ENCODE measurements around the gene USP11.
A peak's percentile ranks its signal among the peaks of the same experiment; 100 is the strongest.

Gene USP11

GRCh38 chrX:47232803-47233332 is at the start of gene USP11:
Gene USP11, plus strand, starts transcription at chrX:47233009. Its CDS starts 35 bp downstream, at chrX:47233044.
- DNase-seq = no peak

DNA sequence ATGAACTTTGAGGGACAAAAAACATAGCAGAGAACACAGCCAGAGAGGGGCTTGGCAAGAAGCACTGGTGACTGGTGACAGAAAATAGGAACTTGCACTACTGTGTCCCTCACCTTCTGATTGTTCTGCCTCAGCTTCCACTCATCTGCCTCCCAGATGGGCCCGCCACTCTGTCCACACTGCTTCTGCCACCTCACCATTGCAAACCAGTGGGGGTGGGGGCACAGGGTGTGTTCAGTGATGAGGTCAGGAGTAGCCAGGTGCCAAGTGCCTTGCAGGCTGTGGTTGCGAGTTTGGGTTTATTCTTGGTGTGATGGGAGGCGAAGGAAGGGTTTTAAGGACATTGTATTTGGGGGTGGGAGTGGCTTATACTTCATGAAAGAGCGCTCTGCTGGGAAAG is 48.3 kb upstream of the USP11 start:
- no peak for DNase-seq

DNA sequence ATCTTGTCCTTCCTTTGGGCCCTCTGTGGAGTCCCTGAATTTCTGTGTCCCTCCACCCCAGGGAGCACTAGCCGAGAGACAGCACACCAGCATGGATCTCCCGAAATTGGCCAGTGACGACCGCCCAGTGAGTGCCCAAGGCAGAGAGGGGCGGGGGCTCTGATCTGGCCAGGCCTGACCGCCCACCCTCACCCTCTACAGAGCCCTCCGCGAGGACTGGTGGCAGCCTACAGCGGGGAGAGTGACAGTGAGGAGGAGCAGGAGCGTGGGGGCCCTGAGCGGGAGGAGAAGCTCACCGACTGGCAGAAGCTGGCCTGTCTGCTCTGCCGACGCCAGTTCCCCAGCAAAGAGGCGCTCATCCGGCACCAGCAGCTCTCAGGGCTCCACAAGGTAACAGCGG is 47.6 kb upstream of the USP11 start:
- DNase-seq = no peak

DNA sequence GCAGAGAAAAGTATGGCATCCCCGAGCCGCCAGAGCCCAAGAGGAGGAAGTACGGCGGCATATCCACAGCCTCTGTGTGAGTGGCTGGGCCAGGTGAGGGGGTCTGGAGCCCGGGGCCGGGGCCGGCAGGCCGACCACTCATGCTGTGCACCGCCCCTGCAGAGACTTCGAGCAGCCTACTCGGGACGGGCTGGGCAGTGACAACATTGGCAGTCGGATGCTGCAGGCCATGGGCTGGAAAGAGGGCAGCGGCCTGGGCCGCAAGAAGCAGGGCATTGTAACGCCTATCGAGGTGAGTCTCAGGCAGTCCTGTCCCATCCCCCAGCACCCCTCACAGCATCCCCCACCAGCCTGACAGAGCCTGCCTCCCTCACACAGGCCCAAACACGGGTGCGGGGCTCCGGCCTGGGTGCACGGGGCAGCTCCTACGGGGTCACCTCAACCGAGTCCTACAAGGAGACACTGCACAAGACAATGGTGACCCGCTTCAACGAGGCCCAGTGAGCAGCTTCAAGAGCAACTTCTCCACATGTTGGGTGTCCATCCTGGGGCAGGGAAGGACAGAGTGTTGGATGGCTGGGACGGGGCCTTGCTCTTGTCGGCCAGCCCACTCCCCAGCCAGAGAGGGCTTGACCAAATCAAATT is 46.6 kb upstream of the USP11 start:
- DNase-seq = no peak

GRCh38 chrX:47187106-47187677 is 45.6 kb upstream of the USP11 start:
- DNase-seq = no peak

DNA sequence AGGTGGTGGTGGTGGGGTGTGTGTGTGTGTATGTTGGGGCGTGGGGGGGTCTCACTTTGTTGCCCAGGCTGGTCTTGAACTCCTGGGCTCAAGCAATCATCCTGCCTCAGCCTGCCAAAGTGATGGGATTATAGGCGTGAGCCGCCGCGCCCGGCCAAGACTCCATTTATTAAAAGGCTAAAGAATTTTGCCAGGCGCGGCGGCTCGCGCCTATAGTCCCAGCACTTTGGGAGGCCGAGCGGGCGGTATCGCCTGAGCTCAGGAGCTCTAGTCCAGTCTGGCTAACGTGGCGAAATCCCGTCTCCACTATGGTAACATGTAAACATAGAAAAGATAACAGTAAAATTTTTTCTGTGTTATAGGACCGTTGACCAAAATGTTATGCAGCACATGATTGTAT is 42.9 kb upstream of the USP11 start:
- no peak for DNase-seq

DNA sequence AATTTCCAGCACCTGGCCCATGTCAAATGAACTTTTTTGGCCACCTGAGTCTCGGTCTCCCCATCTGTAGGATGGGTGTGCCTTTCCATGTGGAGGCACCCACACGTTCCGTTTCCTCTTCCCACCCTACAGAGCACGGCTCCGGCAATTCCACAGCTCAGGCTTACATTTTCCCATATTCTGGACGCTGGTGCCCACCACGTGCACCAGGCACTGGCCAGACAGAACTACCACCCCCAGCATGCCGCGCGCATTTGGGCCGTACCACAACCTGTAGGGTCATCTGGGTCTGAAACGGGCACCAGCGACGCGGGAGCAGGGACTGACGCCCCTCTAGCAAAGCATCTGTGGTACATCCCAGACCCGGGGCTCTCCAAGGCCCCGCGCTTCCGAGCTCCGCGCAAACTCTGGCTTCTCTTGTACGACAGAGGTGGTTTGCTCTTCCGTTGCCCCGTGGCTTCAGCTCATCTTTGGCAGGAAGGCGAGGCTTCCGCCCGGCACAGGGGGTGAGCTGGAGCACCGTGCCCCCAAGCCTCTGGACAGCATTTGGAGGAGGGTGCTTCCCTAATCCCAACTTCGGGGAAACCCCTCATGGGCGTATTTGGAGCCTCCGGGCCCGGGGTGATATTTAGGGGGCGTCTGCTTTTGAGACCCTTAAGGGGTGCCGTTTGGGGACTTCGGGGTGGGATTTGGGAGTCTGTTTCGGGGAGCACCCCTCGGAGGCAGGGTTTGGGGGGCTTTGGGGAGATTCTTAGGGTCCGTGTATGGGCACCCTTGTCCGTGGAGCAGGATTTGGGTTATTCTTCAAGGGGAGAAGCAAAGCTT is 42.2 kb upstream of the USP11 start:
- DNase-seq = peak; percentile 96

DNA sequence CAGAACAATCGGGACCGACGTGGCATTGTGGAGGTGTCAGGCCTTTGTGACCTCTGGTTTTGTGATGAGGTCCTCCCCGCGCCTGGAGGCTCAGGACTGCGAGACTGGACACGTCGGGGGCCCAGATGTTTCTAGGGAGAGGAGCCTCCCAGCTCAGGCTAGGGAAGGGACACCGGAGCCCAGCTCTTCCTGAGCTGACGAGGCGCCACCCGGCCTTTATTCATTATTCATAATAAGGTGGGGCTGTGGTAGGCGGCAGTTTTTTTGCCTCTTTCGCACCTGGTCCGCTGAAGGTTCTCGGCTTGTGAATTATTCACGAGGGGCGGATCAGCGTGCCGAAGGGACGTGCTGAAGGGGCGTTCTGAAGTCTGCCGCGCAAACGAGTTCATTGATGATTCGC is 41.5 kb upstream of the USP11 start:
- DNase-seq = no peak

DNA sequence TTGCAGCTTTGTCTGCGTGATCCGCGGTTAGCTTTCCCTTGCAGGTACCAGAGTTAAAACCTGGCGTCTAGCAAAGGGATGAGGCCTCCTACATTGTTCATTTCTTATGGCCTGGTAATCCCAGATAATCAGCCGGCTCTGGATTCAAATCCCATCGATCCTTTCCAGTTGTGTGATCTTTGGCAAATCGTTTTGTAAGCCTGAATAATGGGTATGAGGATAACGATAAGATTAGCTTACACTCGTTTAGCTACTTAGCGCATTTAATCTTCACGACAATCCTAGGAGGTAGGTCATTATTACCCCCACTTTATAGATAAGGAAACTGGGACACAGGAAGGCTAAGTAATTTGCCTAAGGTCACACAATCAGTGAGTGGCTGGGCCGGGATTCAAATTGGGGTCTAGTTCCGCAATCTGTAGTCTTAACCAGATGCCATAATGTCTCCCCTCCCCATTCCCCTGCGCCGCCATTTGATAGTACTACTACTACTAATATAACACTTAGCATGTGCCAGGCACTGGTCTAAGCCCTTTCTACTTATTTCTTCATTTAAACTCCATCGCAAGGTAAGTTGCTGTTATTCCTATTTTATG is 40.9 kb upstream of the USP11 start:
- DNase-seq = no peak

DNA sequence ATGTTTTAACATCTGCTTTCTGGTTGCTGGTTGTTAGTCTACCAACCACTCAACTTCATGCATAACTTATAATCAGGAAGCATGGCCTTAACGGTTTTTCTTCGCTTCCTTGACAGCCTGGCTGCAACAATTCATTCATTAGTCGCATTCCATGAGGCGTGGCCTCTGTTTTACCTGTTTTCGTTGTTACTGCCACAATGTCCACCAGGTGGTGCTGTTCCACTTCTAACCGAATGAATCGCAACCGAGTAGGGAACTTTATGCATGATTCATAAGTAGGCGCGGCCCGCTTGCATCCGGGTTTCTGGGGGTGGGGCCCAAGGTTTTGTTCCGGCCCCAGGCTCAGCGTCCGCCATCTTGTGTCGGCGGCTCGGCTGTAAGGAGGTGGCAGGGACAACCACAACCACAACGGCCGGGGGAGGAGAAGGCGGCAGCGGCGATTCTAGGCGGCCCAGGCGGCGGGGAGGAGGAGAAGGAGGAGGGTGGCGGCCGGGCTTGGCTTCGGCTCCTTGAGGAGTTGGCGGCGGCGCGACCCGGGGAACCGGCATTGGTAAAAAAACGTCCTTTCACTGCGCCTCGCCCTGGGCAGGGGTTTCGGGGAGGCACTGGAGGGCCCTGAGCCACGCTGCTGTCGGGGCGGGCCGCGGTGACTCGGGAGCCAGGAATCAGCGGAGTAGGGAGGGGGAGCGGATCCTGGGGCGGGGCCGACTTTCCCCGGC is 39.2 kb upstream of the USP11 start, which contains the start of gene UBA1:
Gene UBA1 (plus strand): TSS at position 355 of the 719 bp plus-strand sequence. CDS start 4,974 bp downstream, outside the sequence.
- peak; percentile 98 for DNase-seq

GRCh38 chrX:47194194-47194787 is 38.5 kb upstream of the USP11 start:
- DNase-seq = no peak

- DNase-seq = no peak
Observed at GRCh38 chrX:47196098-47196497, 36.7 kb upstream of the USP11 start.

GRCh38 chrX:47197526-47197925 is 35.3 kb upstream of the USP11 start:
- DNase-seq = no peak

GRCh38 chrX:47198026-47198686 is 34.7 kb upstream of the USP11 start:
- peak; percentile 71 for DNase-seq

DNA sequence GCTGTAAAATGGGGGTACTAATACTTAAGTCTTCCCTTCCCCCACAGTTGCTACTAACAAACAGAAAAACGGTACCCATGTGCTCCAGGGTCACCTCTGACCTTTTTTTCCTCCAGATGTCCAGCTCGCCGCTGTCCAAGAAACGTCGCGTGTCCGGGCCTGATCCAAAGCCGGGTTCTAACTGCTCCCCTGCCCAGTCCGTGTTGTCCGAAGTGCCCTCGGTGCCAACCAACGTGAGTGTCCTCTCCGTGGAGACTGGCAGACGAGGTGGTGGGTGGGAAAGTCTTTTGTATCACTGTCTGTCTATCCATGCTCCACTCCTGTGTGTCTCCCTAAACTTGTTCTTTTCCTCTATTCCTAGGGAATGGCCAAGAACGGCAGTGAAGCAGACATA is 34.1 kb upstream of the USP11 start:
- no peak for DNase-seq

- no peak for DNase-seq
Observed at GRCh38 chrX:47199286-47199685, 33.5 kb upstream of the USP11 start.

DNA sequence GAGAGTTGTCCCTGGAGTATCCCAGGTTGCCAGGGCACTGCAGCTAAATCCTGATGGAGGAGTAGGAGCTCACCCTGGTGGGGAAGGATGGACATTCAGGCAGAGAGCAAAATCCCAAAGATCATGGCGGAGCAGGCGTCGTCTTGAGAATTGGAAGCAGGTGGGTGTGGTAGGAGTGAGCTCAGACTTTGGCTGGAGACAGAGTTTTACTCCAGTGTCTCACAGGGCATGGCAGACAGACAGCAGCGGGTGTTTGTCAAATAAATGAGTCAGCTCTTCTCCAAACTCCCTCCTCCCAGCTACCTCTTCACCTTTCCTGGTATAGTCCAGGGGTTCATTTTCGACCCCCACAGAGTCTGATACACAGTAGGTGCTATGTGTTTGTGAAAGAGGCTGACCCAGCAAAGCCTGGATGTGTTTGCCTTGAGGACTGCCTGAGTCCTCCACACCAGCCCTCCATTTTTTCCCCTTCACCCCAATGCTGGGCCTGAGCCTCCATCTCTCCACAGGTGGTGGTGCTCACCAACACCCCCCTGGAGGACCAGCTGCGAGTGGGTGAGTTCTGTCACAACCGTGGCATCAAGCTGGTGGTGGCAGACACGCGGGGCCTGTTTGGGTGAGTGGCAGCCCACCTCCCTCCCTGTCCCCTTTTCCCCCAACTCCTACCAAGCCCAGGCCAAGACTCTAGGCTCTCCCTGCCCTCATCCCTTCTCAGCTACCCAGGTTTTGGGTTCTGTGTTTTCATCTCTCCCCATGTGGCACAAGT is 32.2 kb upstream of the USP11 start:
- no peak for DNase-seq

GRCh38 chrX:47201345-47201944 is 31.4 kb upstream of the USP11 start:
- DNase-seq = no peak

DNA sequence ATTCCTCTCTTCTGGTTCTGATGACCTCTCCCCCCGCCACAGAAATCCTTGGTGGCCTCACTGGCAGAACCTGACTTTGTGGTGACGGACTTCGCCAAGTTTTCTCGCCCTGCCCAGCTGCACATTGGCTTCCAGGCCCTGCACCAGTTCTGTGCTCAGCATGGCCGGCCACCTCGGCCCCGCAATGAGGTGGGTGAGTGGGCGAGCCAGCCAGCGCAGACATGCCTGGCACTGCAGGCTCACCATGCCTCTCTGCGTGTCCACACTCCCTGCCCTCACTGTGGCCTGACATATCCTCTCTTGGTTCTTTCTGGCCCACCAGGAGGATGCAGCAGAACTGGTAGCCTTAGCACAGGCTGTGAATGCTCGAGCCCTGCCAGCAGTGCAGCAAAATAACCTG is 30.5 kb upstream of the USP11 start:
- no peak for DNase-seq

GRCh38 chrX:47202877-47203276 is 29.9 kb upstream of the USP11 start:
- DNase-seq = no peak
